ENCODE results near the gene PTPRN2. TPM values are rescaled to one million over a fixed set of nuclear protein-coding genes. Genes with fewer than 3 reads are reported as not detected.

The PTPRN2 gene
- total and polyA plus RNA-seq, 2 donors (not counting 1 experiment from before 2014, with no cell fraction given) = 0.54 to 1.2 TPM

DNA sequence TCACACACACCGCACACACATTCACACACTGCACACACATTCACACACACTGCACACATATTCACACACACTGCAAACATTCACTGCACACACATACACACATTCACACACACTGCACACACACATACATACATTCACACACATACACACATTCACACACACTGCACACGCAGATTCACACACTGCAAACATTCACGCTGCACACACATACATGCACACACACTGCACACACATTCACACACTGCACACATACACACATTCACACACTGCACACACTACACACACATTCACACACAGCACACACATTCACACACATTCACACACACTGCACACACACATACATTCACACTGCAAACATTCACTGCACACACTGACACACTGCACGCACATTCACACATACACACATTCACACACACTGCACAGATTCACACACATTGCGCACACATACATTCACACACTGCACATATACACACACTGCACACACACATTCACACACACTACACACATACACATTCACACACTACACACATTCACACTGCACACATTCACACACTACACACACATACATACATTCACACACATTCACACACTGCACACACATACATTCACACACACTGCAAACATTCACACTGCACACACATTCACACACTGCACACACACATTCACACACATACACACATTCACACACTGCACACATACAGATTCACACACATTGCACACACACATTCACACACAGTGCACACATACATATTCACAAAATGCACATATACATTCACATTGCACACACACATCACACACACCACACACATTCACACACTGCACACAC, 325.1 kb downstream of the PTPRN2 start:
- peaks cover 15% of the 10 kb centered on the region for H3K9me3 ChIP-seq (ENCODE audit: control insufficient read depth, insufficient read depth, low read depth, low read length)

DNA sequence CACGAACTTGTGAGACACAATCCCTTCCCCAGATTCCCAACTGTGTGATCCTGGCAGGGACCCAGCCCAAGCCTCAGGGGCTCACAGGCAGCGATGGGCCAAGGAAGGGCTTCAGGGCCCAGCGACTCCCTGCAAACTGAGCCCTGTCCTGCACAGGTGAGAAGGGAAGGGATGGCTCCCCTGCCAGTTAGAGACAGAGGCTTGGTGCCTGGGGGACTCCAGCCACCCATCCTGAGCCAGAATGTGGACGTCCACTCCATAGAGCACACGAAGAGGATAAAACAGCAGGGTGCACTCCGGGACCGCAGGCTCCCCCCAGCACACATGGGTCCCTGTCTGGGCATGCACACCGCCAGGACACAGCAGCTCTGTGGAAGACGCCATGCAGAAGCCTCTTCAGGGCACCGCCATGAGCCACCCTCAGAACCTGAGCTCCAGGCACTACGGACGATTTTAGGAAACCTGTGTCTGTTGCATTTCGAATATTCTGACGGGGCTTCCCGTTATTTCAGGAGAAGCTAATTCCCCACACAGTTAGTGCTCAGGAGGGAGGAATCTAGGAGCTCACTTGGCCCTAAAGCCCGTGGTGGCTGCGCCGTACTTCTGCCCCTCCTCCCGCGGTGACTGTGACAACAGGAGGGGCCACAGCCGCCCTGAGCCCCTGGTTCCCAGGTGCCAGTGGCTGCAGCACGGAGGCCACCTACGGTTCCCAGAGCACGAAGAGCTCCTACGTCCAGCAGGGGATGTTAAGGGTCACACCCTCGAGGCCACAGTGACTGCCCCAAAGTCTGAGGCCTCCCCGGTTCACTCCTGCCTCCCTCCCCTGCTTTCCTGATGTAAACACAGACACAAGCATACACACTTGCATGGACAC, 326.0 kb downstream of the PTPRN2 start:
- Histone ChIP-seq H4K20me1 (ENCODE audit: control insufficient read depth, extremely low read depth, insufficient read depth, low read length) (no peaks in the 10 kb centered on the region), H3K9me3 (ENCODE audit: control insufficient read depth, insufficient read depth, low read depth, low read length) (peaks cover 15% of the 10 kb centered on the region), H3K4me2 (ENCODE audit: extremely low read depth, insufficient read depth, low read length) (no peak overlapping the region), H3K4me1 (ENCODE audit: control insufficient read depth, extremely low read depth, insufficient read depth, low read length) (no peaks in the 10 kb centered on the region), H3K79me2 (ENCODE audit: control insufficient read depth, insufficient read depth, low read length) (no peaks in the 10 kb centered on the region), H2AFZ (ENCODE audit: low read length) (no peak overlapping the region), H3K36me3 (ENCODE audit: control insufficient read depth, insufficient read depth, low read length) (no peaks in the 10 kb centered on the region), H3K27me3 (ENCODE audit: control insufficient read depth, insufficient read depth, low read length) (no peaks in the 10 kb centered on the region), H3K27ac (ENCODE audit: insufficient read depth, low read length) (no peak overlapping the region), H3K4me3 (replicated peaks in 1 of 4; ENCODE audit: control extremely low read depth in 1 of 4, insufficient read depth in 1 of 4, low read depth in 3 of 4, low read length in 4 of 4) (no peak overlapping the region), H3K9ac (ENCODE audit: insufficient read depth, low read length) (no peak overlapping the region)
- DNase-seq (ENCODE audit: low read depth in 2 of 2) = no peak
- TF ChIP-seq, protein P1, sequence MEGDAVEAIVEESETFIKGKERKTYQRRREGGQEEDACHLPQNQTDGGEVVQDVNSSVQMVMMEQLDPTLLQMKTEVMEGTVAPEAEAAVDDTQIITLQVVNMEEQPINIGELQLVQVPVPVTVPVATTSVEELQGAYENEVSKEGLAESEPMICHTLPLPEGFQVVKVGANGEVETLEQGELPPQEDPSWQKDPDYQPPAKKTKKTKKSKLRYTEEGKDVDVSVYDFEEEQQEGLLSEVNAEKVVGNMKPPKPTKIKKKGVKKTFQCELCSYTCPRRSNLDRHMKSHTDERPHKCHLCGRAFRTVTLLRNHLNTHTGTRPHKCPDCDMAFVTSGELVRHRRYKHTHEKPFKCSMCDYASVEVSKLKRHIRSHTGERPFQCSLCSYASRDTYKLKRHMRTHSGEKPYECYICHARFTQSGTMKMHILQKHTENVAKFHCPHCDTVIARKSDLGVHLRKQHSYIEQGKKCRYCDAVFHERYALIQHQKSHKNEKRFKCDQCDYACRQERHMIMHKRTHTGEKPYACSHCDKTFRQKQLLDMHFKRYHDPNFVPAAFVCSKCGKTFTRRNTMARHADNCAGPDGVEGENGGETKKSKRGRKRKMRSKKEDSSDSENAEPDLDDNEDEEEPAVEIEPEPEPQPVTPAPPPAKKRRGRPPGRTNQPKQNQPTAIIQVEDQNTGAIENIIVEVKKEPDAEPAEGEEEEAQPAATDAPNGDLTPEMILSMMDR (conservative IDR thresholded peaks at IDR 0.05 in 1 of 2, IDR thresholded peaks at IDR 0.05 in 1 of 2; ENCODE audit: low read depth in 1 of 2, low read length in 2 of 2) = no peak
- no peak for TF ChIP-seq EZH2 (IDR thresholded peaks at IDR 0.05; ENCODE audit: low read length, missing control alignments)

More for the DNA sequence above, 325.1 kb downstream of the PTPRN2 start:
- Histone ChIP-seq H3K36me3 (ENCODE audit: control insufficient read depth, insufficient read depth, low read length) (no peaks in the 10 kb centered on the region), H4K20me1 (ENCODE audit: control insufficient read depth, extremely low read depth, insufficient read depth, low read length) (no peaks in the 10 kb centered on the region), H3K4me1 (ENCODE audit: control insufficient read depth, extremely low read depth, insufficient read depth, low read length) (no peaks in the 10 kb centered on the region), H3K4me2 (ENCODE audit: extremely low read depth, insufficient read depth, low read length) (no peak overlapping the region), H3K27ac (ENCODE audit: insufficient read depth, low read length) (no peak overlapping the region), H3K27me3 (ENCODE audit: control insufficient read depth, insufficient read depth, low read length) (no peaks in the 10 kb centered on the region), H2AFZ (ENCODE audit: low read length) (no peak overlapping the region), H3K4me3 (replicated peaks in 1 of 4; ENCODE audit: control extremely low read depth in 1 of 4, insufficient read depth in 1 of 4, low read depth in 3 of 4, low read length in 4 of 4) (no peak overlapping the region), H3K9ac (ENCODE audit: insufficient read depth, low read length) (no peak overlapping the region), H3K79me2 (ENCODE audit: control insufficient read depth, insufficient read depth, low read length) (no peaks in the 10 kb centered on the region)
- DNase-seq (ENCODE audit: low read depth in 2 of 2) = no peak
- no peak for TF ChIP-seq EZH2 (IDR thresholded peaks at IDR 0.05; ENCODE audit: low read length, missing control alignments)
- TF ChIP-seq, protein P1 (conservative IDR thresholded peaks at IDR 0.05 in 1 of 2, IDR thresholded peaks at IDR 0.05 in 1 of 2; ENCODE audit: low read depth in 1 of 2, low read length in 2 of 2) = no peak

Data from fibroblast of lung (primary cell).